Mesenchymal stem cell (in vitro differentiated cells and primary cell): ENCODE measurements around the gene F2RL3.
"Not testable (repeated sequence)": the region's sequence is repeated elsewhere in the genome, so short reads cannot be mapped to it uniquely, and the experiment has no call there.

Source experiments
- DNase-seq: peaks from one replicate; pipeline ENCODE4 v3.0.0-alpha.2; 2013
- H2AFZ ChIP-seq: one replicate; pipeline ENCODE4 v1.6.1; 2013; ENCODE audit warnings: low read depth, mild to moderate bottlenecking, control low read depth, inconsistent platforms, low read length, moderate library complexity
- H2AK5ac ChIP-seq: 2 replicates; pipeline ENCODE4 v1.6.1; 2013; ENCODE audit warnings: low read length, moderate library complexity, mild to moderate bottlenecking, inconsistent platforms; ENCODE audit not compliant: severe bottlenecking
- H2BK120ac ChIP-seq: one replicate; pipeline ENCODE4 v1.6.1; 2013; ENCODE audit warnings: low read depth, mild to moderate bottlenecking, inconsistent platforms, low read length, moderate library complexity
- H2BK12ac ChIP-seq, 2 experiments: one replicate each; pipeline ENCODE4 v1.6.1; 2013; ENCODE audit warnings: inconsistent platforms in 2 of 2, low read length in 2 of 2, mild to moderate bottlenecking in 2 of 2, moderate library complexity in 2 of 2, control low read depth in 1 of 2
- H2BK15ac ChIP-seq: one replicate; pipeline ENCODE4 v1.6.1; 2013; ENCODE audit warnings: mild to moderate bottlenecking, low read depth, inconsistent platforms; ENCODE audit not compliant: poor library complexity, severe bottlenecking
- H2BK5ac ChIP-seq: 2 replicates; pipeline ENCODE4 v1.6.1; 2013; ENCODE audit warnings: low read depth, mild to moderate bottlenecking, low read length, control low read depth, inconsistent platforms; ENCODE audit not compliant: poor library complexity, severe bottlenecking
- H3K14ac ChIP-seq, 2 experiments: one replicate each; pipeline ENCODE4 v1.6.1; 2013; ENCODE audit warnings: inconsistent platforms in 2 of 2, low read length in 2 of 2, control low read depth in 1 of 2, mild to moderate bottlenecking in 1 of 2, moderate library complexity in 1 of 2
- H3K18ac ChIP-seq, 2 experiments: one replicate each; pipeline ENCODE4 v1.6.1; 2013; ENCODE audit warnings: inconsistent platforms in 2 of 2, low read length in 2 of 2, control low read depth in 1 of 2, low read depth in 1 of 2, mild to moderate bottlenecking in 1 of 2
- H3K23ac ChIP-seq, 2 experiments: one replicate each; pipeline ENCODE4 v1.6.1; 2013; ENCODE audit warnings: inconsistent platforms in 2 of 2, low read length in 2 of 2, mild to moderate bottlenecking in 2 of 2, moderate library complexity in 2 of 2, control low read depth in 1 of 2
- H3K27ac ChIP-seq: 2 replicates; pipeline ENCODE4 v1.5.1; 2013; ENCODE audit warnings: mild to moderate bottlenecking, moderate library complexity, low read length, control low read depth, inconsistent platforms; ENCODE audit not compliant: poor library complexity, severe bottlenecking
- H3K27me3 ChIP-seq, 2 experiments: 2 replicates each; pipeline versions ENCODE4 v1.6.1 to v1.7.0; 2013; ENCODE audit warnings: low read length in 2 of 2, mild to moderate bottlenecking in 2 of 2, moderate library complexity in 2 of 2, control low read depth in 1 of 2, inconsistent platforms in 1 of 2; ENCODE audit not compliant: control insufficient read depth in 1 of 2, insufficient read depth in 1 of 2
- H3K36me3 ChIP-seq, 2 experiments: 2 replicates each; pipeline versions ENCODE4 v1.6.1 to v1.7.0; 2013; ENCODE audit warnings: low read length in 2 of 2, control low read depth in 1 of 2, inconsistent platforms in 1 of 2, low read depth in 1 of 2, mild to moderate bottlenecking in 1 of 2; ENCODE audit not compliant: insufficient read depth in 2 of 2, control insufficient read depth in 1 of 2
- H3K4ac ChIP-seq, 2 experiments: one replicate each; pipeline ENCODE4 v1.6.1; 2013; ENCODE audit warnings: inconsistent platforms in 2 of 2, low read length in 2 of 2, mild to moderate bottlenecking in 2 of 2, moderate library complexity in 2 of 2, control low read depth in 1 of 2, low read depth in 1 of 2
- H3K4me1 ChIP-seq: 2 replicates; pipeline ENCODE4 v1.6.1; 2013; ENCODE audit warnings: low read depth, low read length, control low read depth; ENCODE audit not compliant: control insufficient read depth, insufficient read depth
- H3K4me2 ChIP-seq: 2 replicates; pipeline ENCODE4 v1.6.1; 2013; ENCODE audit warnings: low read length, mild to moderate bottlenecking, inconsistent platforms; ENCODE audit not compliant: poor library complexity, severe bottlenecking
- H3K4me3 ChIP-seq, 2 experiments: 2 replicates each; pipeline versions ENCODE4 v1.5.1 to v1.7.0; 2013; ENCODE audit warnings: low read length in 2 of 2, mild to moderate bottlenecking in 2 of 2, control low read depth in 1 of 2, low read depth in 1 of 2; ENCODE audit not compliant: insufficient read depth in 1 of 2
- H3K79me1 ChIP-seq: replicated peaks from 2 replicates; pipeline ENCODE4 v1.6.1; 2013; ENCODE audit warnings: mild to moderate bottlenecking, control low read depth, low read length, inconsistent platforms; ENCODE audit not compliant: poor library complexity, severe bottlenecking
- H3K9ac ChIP-seq: 2 replicates; pipeline ENCODE4 v1.7.0; 2013; ENCODE audit warnings: mild to moderate bottlenecking, low read length, moderate library complexity
- H3K9me3 ChIP-seq: 2 replicates; pipeline ENCODE4 v1.7.0; 2013; ENCODE audit warnings: mild to moderate bottlenecking, low read length; ENCODE audit not compliant: control insufficient read depth
- H4K8ac ChIP-seq: one replicate; pipeline ENCODE4 v1.6.1; 2013; ENCODE audit warnings: inconsistent platforms, mild to moderate bottlenecking, low read length, moderate library complexity
- H4K91ac ChIP-seq: one replicate; pipeline ENCODE4 v1.6.1; 2013; ENCODE audit warnings: mild to moderate bottlenecking, low read length, inconsistent platforms
- WGBS: methylation state at CpG from one replicate; pipeline ENCODE4 v1.1.7; 2013; ENCODE audit warnings: mixed read lengths; 5-methylcytosine and 5-hydroxymethylcytosine counted together

F2RL3 gene

DNA sequence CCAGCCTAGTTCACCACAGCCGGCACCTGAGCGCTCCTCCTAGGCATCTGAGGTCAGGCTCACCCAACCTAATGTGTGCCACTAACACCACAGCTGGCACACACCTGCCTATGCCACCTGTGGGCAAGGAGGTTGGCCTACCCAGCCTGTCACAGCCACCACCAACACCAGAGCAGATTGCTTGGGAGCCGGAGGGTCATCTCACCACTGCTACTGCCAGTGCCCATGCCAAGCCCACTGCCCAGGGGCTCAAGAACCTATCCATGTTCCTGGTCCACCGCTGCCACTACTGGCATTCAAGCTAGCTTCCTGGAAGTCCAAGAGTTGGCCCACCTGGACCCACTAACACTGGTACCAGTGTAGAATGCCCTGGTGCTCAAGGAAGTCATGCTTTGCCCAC lies 42.5 kb downstream of the F2RL3 start:
- H3K79me1 ChIP-seq, result no peaks in the 10 kb centered on the region
- H4K8ac ChIP-seq, result no peak overlapping the region
- no peak overlapping the region for H2BK15ac ChIP-seq
- no peak overlapping the region for H3K4me2 ChIP-seq
- H2BK120ac ChIP-seq, result no peak overlapping the region
- H3K4ac ChIP-seq, result no peak overlapping the region
- no peak for DNase-seq
- peaks cover 0 to 16% of the 10 kb centered on the region in 2 experiments for H3K27me3 ChIP-seq
- no peak overlapping the region for H4K91ac ChIP-seq
- no peak overlapping the region for H3K23ac ChIP-seq
- no peak overlapping the region for H3K18ac ChIP-seq
- no peak overlapping the region for H3K27ac ChIP-seq
- no peak overlapping the region for H3K9ac ChIP-seq
- no peak overlapping the region for H3K4me3 ChIP-seq
- H3K14ac ChIP-seq, result no peak overlapping the region
- peaks cover 26% of the 10 kb centered on the region for H3K9me3 ChIP-seq
- no peak overlapping the region for H2BK12ac ChIP-seq
- H2AK5ac ChIP-seq, result no peak overlapping the region
- H3K4me1 ChIP-seq, result no peaks in the 10 kb centered on the region
- 90% methylated on average over 4 of the region's 4 CpGs for WGBS
- no peak overlapping the region for H2BK5ac ChIP-seq
- H2AFZ ChIP-seq, result no peak overlapping the region
- H3K36me3 ChIP-seq, result no peaks in the 10 kb centered on the region

DNA sequence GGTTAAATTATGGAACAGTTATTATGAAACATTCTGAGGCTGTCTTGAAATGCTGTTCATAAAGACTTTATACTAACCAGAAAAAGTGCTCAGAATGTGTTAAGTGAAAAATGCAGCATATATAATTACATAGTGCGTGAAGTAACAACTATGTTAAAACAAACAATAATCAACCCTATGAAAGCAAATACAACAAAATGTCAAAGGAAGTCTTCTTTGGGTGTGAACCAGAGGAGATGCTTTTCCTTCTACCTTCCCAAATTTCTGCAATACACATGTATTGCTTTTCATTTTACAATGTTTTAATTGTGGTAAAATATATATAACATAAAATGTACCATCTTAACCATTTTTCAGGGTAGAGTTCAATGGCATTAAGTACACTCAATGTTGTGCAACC lies 45.7 kb downstream of the F2RL3 start:
- H2AFZ ChIP-seq, result no peak overlapping the region
- H3K23ac ChIP-seq, result no peak overlapping the region
- no peak for DNase-seq
- H3K14ac ChIP-seq, result no peak overlapping the region
- no peak overlapping the region for H3K4me3 ChIP-seq
- peaks cover 23% of the 10 kb centered on the region for H3K9me3 ChIP-seq
- peaks cover 0 to 16% of the 10 kb centered on the region in 2 experiments for H3K27me3 ChIP-seq
- no peaks in the 10 kb centered on the region for H3K79me1 ChIP-seq
- no peak overlapping the region for H3K4ac ChIP-seq
- H2BK15ac ChIP-seq, result no peak overlapping the region
- no peaks in the 10 kb centered on the region for H3K4me1 ChIP-seq
- H3K18ac ChIP-seq, result no peak overlapping the region
- H4K8ac ChIP-seq, result no peak overlapping the region
- no peak overlapping the region for H2BK12ac ChIP-seq
- H2BK120ac ChIP-seq, result no peak overlapping the region
- no peak overlapping the region for H3K9ac ChIP-seq
- H2AK5ac ChIP-seq, result no peak overlapping the region
- H2BK5ac ChIP-seq, result no peak overlapping the region
- WGBS, result 80% methylated on average over 1 of the region's 1 CpG
- no peak overlapping the region for H3K27ac ChIP-seq
- H3K4me2 ChIP-seq, result no peak overlapping the region
- no peaks in the 10 kb centered on the region for H3K36me3 ChIP-seq
- no peak overlapping the region for H4K91ac ChIP-seq

DNA sequence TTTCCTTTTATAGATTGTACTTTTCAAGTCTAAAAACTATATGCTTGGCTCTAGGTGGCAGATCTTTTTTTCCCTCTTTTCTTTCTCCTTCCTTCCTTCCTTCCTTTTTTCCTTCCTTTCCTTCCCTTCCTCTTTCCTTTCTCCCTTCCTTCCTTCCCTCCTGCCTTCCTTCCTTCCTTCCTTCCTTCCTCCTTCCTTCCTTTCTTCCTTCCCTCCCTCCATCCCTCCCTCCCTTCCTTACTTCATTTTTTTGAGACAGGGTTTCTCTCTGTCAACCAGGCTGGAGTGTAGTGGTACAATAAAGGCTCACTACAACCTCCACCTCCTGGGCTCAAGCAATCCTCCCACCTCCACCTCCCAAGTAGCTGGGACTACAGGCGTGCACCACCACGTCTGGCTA lies 48.1 kb downstream of the F2RL3 start:
- DNase-seq, result no peak
- no peak overlapping the region for H2BK5ac ChIP-seq
- no peak overlapping the region for H2AK5ac ChIP-seq
- H4K8ac ChIP-seq, result no peak overlapping the region
- H3K4ac ChIP-seq, result no peak overlapping the region
- no peak overlapping the region for H2BK15ac ChIP-seq
- no peak overlapping the region for H3K14ac ChIP-seq
- no peaks in the 10 kb centered on the region for H3K4me1 ChIP-seq
- H3K36me3 ChIP-seq, result no peaks in the 10 kb centered on the region
- no peak overlapping the region for H2AFZ ChIP-seq
- no peak overlapping the region for H2BK120ac ChIP-seq
- no peak overlapping the region for H3K18ac ChIP-seq
- H3K27ac ChIP-seq, result no peak overlapping the region
- no peak overlapping the region for H3K4me3 ChIP-seq
- H3K9me3 ChIP-seq, result peaks cover 23% of the 10 kb centered on the region
- no peak overlapping the region for H3K23ac ChIP-seq
- no peak overlapping the region for H3K9ac ChIP-seq
- H2BK12ac ChIP-seq, result no peak overlapping the region
- WGBS, result 80% methylated on average over 1 of the region's 2 CpGs
- H3K27me3 ChIP-seq, result peaks cover 0 to 5% of the 10 kb centered on the region in 2 experiments
- no peak overlapping the region for H4K91ac ChIP-seq
- no peak overlapping the region for H3K4me2 ChIP-seq
- H3K79me1 ChIP-seq, result no peaks in the 10 kb centered on the region

DNA sequence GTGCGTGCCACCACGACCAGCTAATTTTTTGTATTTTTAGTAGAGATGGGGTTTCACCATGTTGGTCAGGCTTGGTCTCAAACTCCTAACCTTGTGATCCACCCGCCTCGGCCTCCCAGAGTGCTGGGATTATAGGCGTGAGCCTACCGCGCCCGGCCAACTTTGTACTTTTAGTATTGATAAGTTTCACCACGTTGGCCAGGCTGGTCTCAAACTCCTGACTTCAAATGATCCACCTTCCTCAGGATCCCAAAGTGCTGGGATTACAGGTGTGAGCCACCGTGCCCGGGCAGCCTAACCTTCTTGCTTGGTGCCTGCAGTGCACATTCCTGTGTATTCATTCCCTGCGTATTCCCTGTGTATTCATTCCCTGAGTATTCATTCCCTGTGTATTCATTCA lies 49.0 kb downstream of the F2RL3 start:
- not testable (repeated sequence) for H3K27me3 ChIP-seq, H3K18ac ChIP-seq, H3K14ac ChIP-seq, H3K9ac ChIP-seq, H3K79me1 ChIP-seq, H3K4me3 ChIP-seq, H2BK120ac ChIP-seq, H3K36me3 ChIP-seq, H4K8ac ChIP-seq, H2BK5ac ChIP-seq, H4K91ac ChIP-seq, H3K4me2 ChIP-seq, H3K27ac ChIP-seq, H3K4me1 ChIP-seq, H2BK15ac ChIP-seq, H3K4ac ChIP-seq, H2BK12ac ChIP-seq, H3K23ac ChIP-seq, H2AK5ac ChIP-seq, DNase-seq, H2AFZ ChIP-seq
- 91% methylated on average over 12 of the region's 12 CpGs for WGBS
- peaks cover 23% of the 10 kb centered on the region for H3K9me3 ChIP-seq
